Endothelial cell of umbilical vein (primary cell): ENCODE measurements around the gene CD80. TPM values are rescaled to one million over a fixed set of nuclear protein-coding genes. Genes with fewer than 3 reads are reported as not detected.

Source experiments
- BruUV-seq: library from RNA; stranded (reverse); fragments of 400-500 nt; replicated peaks from 2 replicates; lab custom pipeline; 2021; lab: Mats Ljungman, UMichigan
- CTCF ChIA-PET: fragments of 300-600, 350-600 bp; sonication (Branson Sonifier 250); formaldehyde crosslinking; loops from one replicate; lab custom pipeline; 2021; ENCODE audit warnings: antibody characterized with exemption, inconsistent platforms; lab: Charles Lee
- POLR2A ChIA-PET: fragments of 300-600, 350-600 bp; sonication (Branson Sonifier 250); formaldehyde crosslinking; loops from one replicate; lab custom pipeline; 2021; ENCODE audit warnings: antibody characterized with exemption, inconsistent platforms; lab: Charles Lee
- DNase-seq: peaks from one replicate; pipeline ENCODE4 v3.0.0-alpha.2; 2011; ENCODE audit warnings: low read depth, low spot score
- FAIRE-seq: peaks from 2 replicates; lab custom pipeline; 2011; peaks lifted over from hg19 to GRCh38; lab: Jason Lieb, UNC
- H2AFZ ChIP-seq: 2 replicates; pipeline ENCODE4 v1.6.0; 2012; ENCODE audit warnings: low read depth, low read length, control low read depth, inconsistent platforms
- H3K27ac ChIP-seq: 2 replicates; pipeline ENCODE4 v1.5.1; 2011; ENCODE audit warnings: low read depth, mild to moderate bottlenecking, control low read depth, low read length, moderate library complexity; ENCODE audit not compliant: insufficient read depth
- H3K27me3 ChIP-seq, 2 experiments: 2 replicates each; pipeline versions ENCODE4 v1.6.0 to v1.6.1; 2011; ENCODE audit warnings: low read length in 2 of 2, mixed read lengths in 1 of 2; ENCODE audit not compliant: control insufficient read depth in 2 of 2, insufficient read depth in 2 of 2
- H3K36me3 ChIP-seq, 2 experiments: 2 replicates in 1 of 2; 3 replicates in 1 of 2; pipeline ENCODE4 v1.5.1; 2011; ENCODE audit warnings: low read length in 2 of 2, mild to moderate bottlenecking in 1 of 2, moderate library complexity in 1 of 2; ENCODE audit not compliant: control insufficient read depth in 2 of 2, insufficient read depth in 2 of 2; ENCODE audit errors: extremely low read depth in 1 of 2
- H3K4me1 ChIP-seq: 3 replicates; pipeline ENCODE4 v1.5.1; 2011; ENCODE audit warnings: mild to moderate bottlenecking, low read length; ENCODE audit not compliant: control insufficient read depth, insufficient read depth; ENCODE audit errors: extremely low read depth
- H3K4me2 ChIP-seq: 2 replicates; pipeline ENCODE4 v1.6.1; 2011; ENCODE audit warnings: low read length, control low read depth, mixed read lengths; ENCODE audit not compliant: insufficient read depth
- H3K4me3 ChIP-seq, 3 experiments: fragments of 200-600 bp in 1 of 3; sonication (generic), shearing (Covaris generic) in 1 of 3; replicated peaks in 1 of 3; 2 replicates each; pipeline ENCODE4 v1.5.1; 2011 to 2016; ENCODE audit warnings: control low read depth in 3 of 3, low read length in 3 of 3, mild to moderate bottlenecking in 2 of 3, inconsistent platforms in 1 of 3, low read depth in 1 of 3, moderate library complexity in 1 of 3; ENCODE audit not compliant: insufficient read depth in 1 of 3
- H3K79me2 ChIP-seq: 2 replicates; pipeline ENCODE4 v1.6.0; 2012; ENCODE audit warnings: low read length, inconsistent platforms; ENCODE audit not compliant: control insufficient read depth, insufficient read depth
- H3K9ac ChIP-seq: replicated peaks from 2 replicates; pipeline ENCODE3; 2011; ENCODE audit warnings: low read length, control low read depth; ENCODE audit not compliant: insufficient read depth; ENCODE audit errors: extremely low read depth
- H3K9me1 ChIP-seq: replicated peaks from 3 replicates; pipeline ENCODE4 v1.6.0; 2011; ENCODE audit warnings: mild to moderate bottlenecking, low read length; ENCODE audit not compliant: control insufficient read depth, insufficient read depth; ENCODE audit errors: extremely low read depth
- H3K9me3 ChIP-seq: replicated peaks from 2 replicates; pipeline ENCODE4 v1.5.1; 2012; ENCODE audit warnings: low read length, inconsistent platforms; ENCODE audit not compliant: control insufficient read depth, insufficient read depth
- H4K20me1 ChIP-seq: replicated peaks from 2 replicates; pipeline ENCODE3; 2011; ENCODE audit warnings: mild to moderate bottlenecking, low read length; ENCODE audit not compliant: control insufficient read depth, insufficient read depth; ENCODE audit errors: extremely low read depth
- CTCF ChIP-seq, 2 donors: IDR thresholded peaks; 1 replicate in 1 of 2; 2 replicates in 1 of 2; pipeline ENCODE4 v1.5.1; 2011; ENCODE audit warnings: low read length in 2 of 2, mild to moderate bottlenecking in 2 of 2, moderate library complexity in 2 of 2, control low read depth in 1 of 2, inconsistent platforms in 1 of 2, low read depth in 1 of 2; ENCODE audit not compliant: insufficient read depth in 1 of 2; ENCODE audit errors: extremely low read depth in 1 of 2
- FOS ChIP-seq: IDR thresholded peaks from 2 replicates; pipeline ENCODE4 v1.6.1; 2011; ENCODE audit warnings: mild to moderate bottlenecking, low read length, moderate library complexity, borderline replicate concordance; ENCODE audit not compliant: insufficient read depth
- GATA2 ChIP-seq: IDR thresholded peaks from 2 replicates; pipeline ENCODE4 v1.7.0; 2011; ENCODE audit warnings: low read depth, mild to moderate bottlenecking, moderate library complexity, mixed read lengths, low read length; ENCODE audit not compliant: insufficient read length, insufficient read depth
- JUN ChIP-seq: IDR thresholded peaks from 2 replicates; pipeline ENCODE4 v1.6.1; 2011; ENCODE audit warnings: borderline replicate concordance, low read depth; ENCODE audit not compliant: insufficient read length, insufficient read depth
- POLR2AphosphoS5 ChIP-seq: IDR thresholded peaks from 2 replicates; pipeline ENCODE4 v1.6.1; 2012; ENCODE audit warnings: low read depth, mild to moderate bottlenecking, control low read depth, low read length, moderate library complexity; ENCODE audit not compliant: insufficient read depth
- dilution Hi-C: fragments of 300-500 bp; cut with MboI; formaldehyde crosslinking; loops from one replicate; pipeline ENCODE4 v1.15.0; 2019; ENCODE audit warnings: low sequenced_read_pairs; ENCODE audit not compliant: extremely low pct_ligation_motif_present
- intact Hi-C: fragments of 100-400 bp; cut with micrococcal nuclease; formaldehyde crosslinking; loops from one replicate; pipeline ENCODE4 v1.10.0; 2022
- polyA plus RNA-seq, 4 experiments: library from polyadenylated mRNA; depleted of rRNA in 3 of 4; stranded (reverse) in 3 of 4; unstranded in 1 of 4; fragments of >200 nt; gene quantifications; 2 replicates each; pipeline versions ENCODE4 v1.2.1 to v1.2.3, GENCODE V29; 2011 to 2012; ENCODE audit warnings: missing spikeins in 1 of 4
- total RNA-seq: library from RNA; stranded (reverse); gene quantifications from 2 replicates; pipeline ENCODE4 v1.2.3, GENCODE V29; 2021
- TF ChIP-seq, protein P1 (sequence below): IDR thresholded peaks from 2 replicates; pipeline ENCODE4 v1.6.1; 2011; ENCODE audit not compliant: insufficient read depth, insufficient read length

CD80 gene
- total and polyA plus RNA-seq, 2 donors (not counting 3 experiments of a cell fraction or from before 2014, with no cell fraction given), result not detected

GRCh38 chr3:119579366-119580066 lies 20.1 kb upstream of the CD80 start, which contains the start of gene ADPRH:
Gene ADPRH (plus strand): TSS chr3:119579492. CDS start chr3:119582170, 2,678 bp downstream.
- POLR2A ChIA-PET, result no interaction called here
- DNase-seq, result peak; percentile 78
- H3K4me3 ChIP-seq, result peak within 1 kb of the TSS; percentile 65 to 86 (median 66)

More at GRCh38 chr3:119579366-119580066, 20.1 kb upstream of the CD80 start, which contains the start of gene ADPRH:
- Histone ChIP-seq H2AFZ (peak within 1 kb of the TSS; percentile 98), H3K27me3 (no peaks in the 10 kb centered on the region), H3K4me2 (peak within 1 kb of the TSS; percentile 89), H3K4me1 (peaks cover 9% of the 10 kb centered on the region), H3K79me2 (no peaks in the 10 kb centered on the region), H3K9ac (peak within 1 kb of the TSS; percentile 85), H4K20me1 (no peaks in the 10 kb centered on the region), H3K36me3 (no peaks in the 10 kb centered on the region), H3K27ac (peak within 1 kb of the TSS; percentile 71), H3K9me1 (no peaks in the 10 kb centered on the region), H3K9me3 (no peaks in the 10 kb centered on the region)
- intact Hi-C loops, result loop anchor here (2.0 kb wide), 1 partner anchor 97 kb away; the partner anchor contains the start of gene COX17
- dilution Hi-C loops, result no loop called here
- TSS peak; percentile 90 for BruUV-seq
- CTCF ChIA-PET, result interaction anchor here (0.9 to 1.8 kb wide), 2 partner anchors 29 to 103 kb away, joined by 3 read pairs; no protein-coding TSS in a partner anchor
- TF ChIP-seq POLR2AphosphoS5 (peak; percentile 14), GATA2 (no peak), JUN (no peak), CTCF (IDR thresholded peaks at IDR 0.05; ENCODE audit: extremely low read depth in 1 of 2, insufficient read depth in 1 of 2, low read depth in 1 of 2, low read length in 2 of 2) (no peak), FOS (no peak)
- TF ChIP-seq, protein P1, sequence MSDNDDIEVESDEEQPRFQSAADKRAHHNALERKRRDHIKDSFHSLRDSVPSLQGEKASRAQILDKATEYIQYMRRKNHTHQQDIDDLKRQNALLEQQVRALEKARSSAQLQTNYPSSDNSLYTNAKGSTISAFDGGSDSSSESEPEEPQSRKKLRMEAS, result peak; percentile 12
- FAIRE-seq, result peak; percentile 78
